Activated effector memory CD4-positive, alpha-beta T cell treated with anti-CD3 and anti-CD28 coated beads, Interleukin-2, amount 50 U/mL, for 16 hours (primary cell): ENCODE data around the gene PCDHGA3.
"Not testable (repeated sequence)": the region's sequence is repeated elsewhere in the genome, so short reads cannot be mapped to it uniquely, and the experiment has no call there.

ENCODE experiments used
- DNase-seq: peaks from one replicate; pipeline ENCODE4 v3.0.0-alpha.2; 2020

PCDHGA3 gene

GRCh38 chr5:141349917-141350619 is 6.4 kb downstream of the PCDHGA3 start, which contains the start of gene PCDHGB1:
TSS of gene PCDHGB1 (plus strand) at chr5:141350099. CDS start at chr5:141350261, 162 bp downstream.
- DNase-seq, result peak; percentile 72

GRCh38 chr5:141351591-141351990 is 8.0 kb downstream of the PCDHGA3 start:
- DNase-seq, result no peak

GRCh38 chr5:141354900-141355469 is 11.4 kb downstream of the PCDHGA3 start, which contains the start of gene PCDHGA4:
TSS of gene PCDHGA4 (plus strand) at chr5:141355021. CDS start at chr5:141355108, 87 bp downstream.
- DNase-seq, result no peak

- DNase-seq, result no peak
Measured at GRCh38 chr5:141355641-141356040, 12.0 kb downstream of the PCDHGA3 start.

- no peak for DNase-seq
Measured at GRCh38 chr5:141356133-141356532, 12.5 kb downstream of the PCDHGA3 start.

- DNase-seq, result no peak
Measured at GRCh38 chr5:141356950-141357349, 13.3 kb downstream of the PCDHGA3 start.

GRCh38 chr5:141359790-141360426 is 16.3 kb downstream of the PCDHGA3 start, which contains the start of gene PCDHGB2:
TSS of gene PCDHGB2 (plus strand) at chr5:141359994. CDS start at chr5:141360136, 142 bp downstream.
- DNase-seq, result no peak

GRCh38 chr5:141360685-141361084 is 17.1 kb downstream of the PCDHGA3 start:
- DNase-seq, result no peak

GRCh38 chr5:141362719-141363118 is 19.1 kb downstream of the PCDHGA3 start:
- no peak for DNase-seq

- no peak for DNase-seq
Measured at GRCh38 chr5:141363952-141364660, 20.5 kb downstream of the PCDHGA3 start, which contains the start of gene PCDHGA5. TSS of gene PCDHGA5 (plus strand) at chr5:141364162. CDS start at chr5:141364331, 169 bp downstream.

- no peak for DNase-seq
Measured at GRCh38 chr5:141366016-141366896, 22.6 kb downstream of the PCDHGA3 start.

GRCh38 chr5:141369994-141370848 is 26.6 kb downstream of the PCDHGA3 start, which contains the start of gene PCDHGB3:
TSS of gene PCDHGB3 (plus strand) at chr5:141370242. CDS start at chr5:141370395, 153 bp downstream.
- DNase-seq, result peak; percentile 77

- DNase-seq, result no peak
Measured at GRCh38 chr5:141371572-141372475, 28.2 kb downstream of the PCDHGA3 start.

- DNase-seq, result no peak
Measured at GRCh38 chr5:141373673-141374317, 30.2 kb downstream of the PCDHGA3 start, which contains the start of gene PCDHGA6. TSS of gene PCDHGA6 (plus strand) at chr5:141373891. CDS start at chr5:141374084, 193 bp downstream.

- DNase-seq, result no peak
Measured at GRCh38 chr5:141374627-141375026, 31.0 kb downstream of the PCDHGA3 start.

- DNase-seq, result not testable (repeated sequence)
Measured at GRCh38 chr5:141375444-141376155, 32.0 kb downstream of the PCDHGA3 start.

GRCh38 chr5:141382469-141383294 is 39.1 kb downstream of the PCDHGA3 start, which contains the start of gene PCDHGA7:
TSS of gene PCDHGA7 (plus strand) at chr5:141382742. CDS start at chr5:141382900, 158 bp downstream.
- no peak for DNase-seq
